IMR-90 (cell line): ENCODE data around the gene PTHLH. TPM values are rescaled to one million over a fixed set of nuclear protein-coding genes. Genes with fewer than 3 reads are reported as not detected.
A peak's percentile ranks its signal among the peaks of the same experiment; 100 is the strongest.

Experiments
- ATAC-seq: fragments of 200-7000 bp; cut with Tn5 transposase; 2 replicates; pipeline ENCODE4 v1.9.1; 2020; ENCODE audit warnings: low read depth, mild to moderate bottlenecking, moderate library complexity
- BruUV-seq: library from RNA; stranded (reverse); fragments of 400-500 nt; replicated peaks from 2 replicates; lab custom pipeline; 2021; lab: Mats Ljungman, UMichigan
- CTCF ChIA-PET: fragments of 300-600 bp; formaldehyde crosslinking; extraction: SDS; loops from one replicate; lab custom pipeline; 2021; ENCODE audit warnings: antibody characterized with exemption; lab: Yijun Ruan, JAX
- POLR2A ChIA-PET: fragments of 300-600 bp; sonication (Branson Sonifier 250); formaldehyde crosslinking; loops from one replicate; lab custom pipeline; 2022; ENCODE audit warnings: antibody characterized with exemption; ENCODE audit not compliant: unreplicated experiment; lab: Charles Lee
- DNase-seq: peaks from one replicate; pipeline ENCODE4 v3.0.0; 2013
- H2AFZ ChIP-seq: replicated peaks from 2 replicates; pipeline ENCODE3; 2013; ENCODE audit warnings: low read length, mild to moderate bottlenecking; ENCODE audit not compliant: poor library complexity
- H2AK5ac ChIP-seq: 2 replicates; pipeline ENCODE4 v1.6.1; 2013; ENCODE audit warnings: low read depth, low read length, inconsistent platforms
- H2AK9ac ChIP-seq: replicated peaks from 2 replicates; pipeline ENCODE3; 2013; ENCODE audit warnings: mild to moderate bottlenecking, low read depth, low read length, moderate library complexity; ENCODE audit not compliant: poor library complexity
- H2BK120ac ChIP-seq: 2 replicates; pipeline ENCODE4 v1.6.1; 2013; ENCODE audit warnings: low read depth, low read length, inconsistent platforms
- H2BK15ac ChIP-seq: 3 replicates; pipeline ENCODE4 v1.6.1; 2013; ENCODE audit warnings: low read depth, low read length, inconsistent platforms
- H2BK20ac ChIP-seq: 2 replicates; pipeline ENCODE4 v1.6.1; 2013; ENCODE audit warnings: low read depth, mild to moderate bottlenecking, inconsistent platforms, low read length, moderate library complexity
- H2BK5ac ChIP-seq: 2 replicates; pipeline ENCODE4 v1.6.1; 2013; ENCODE audit warnings: mild to moderate bottlenecking, low read depth, low read length, inconsistent platforms; ENCODE audit not compliant: poor library complexity, severe bottlenecking
- H3K14ac ChIP-seq: replicated peaks from 2 replicates; pipeline ENCODE4 v1.6.1; 2013; ENCODE audit warnings: low read depth, low read length, inconsistent platforms
- H3K18ac ChIP-seq: 2 replicates; pipeline ENCODE4 v1.6.1; 2013; ENCODE audit warnings: low read depth, low read length, control low read depth
- H3K23ac ChIP-seq: 2 replicates; pipeline ENCODE4 v1.6.1; 2013; ENCODE audit warnings: low read depth, low read length, inconsistent platforms
- H3K27ac ChIP-seq: 2 replicates; pipeline ENCODE4 v1.5.1; 2013; ENCODE audit warnings: mild to moderate bottlenecking, control low read depth, low read length; ENCODE audit not compliant: insufficient read depth
- H3K27me3 ChIP-seq: 2 replicates; pipeline ENCODE4 v1.6.1; 2013; ENCODE audit warnings: low read length; ENCODE audit not compliant: control insufficient read depth, insufficient read depth
- H3K36me3 ChIP-seq: 2 replicates; pipeline ENCODE4 v1.6.1; 2013; ENCODE audit warnings: low read length, mixed read lengths; ENCODE audit not compliant: control insufficient read depth, insufficient read depth
- H3K4ac ChIP-seq: 2 replicates; pipeline ENCODE4 v1.6.1; 2013; ENCODE audit warnings: low read depth, low read length, inconsistent platforms
- H3K4me1 ChIP-seq: 2 replicates; pipeline ENCODE4 v1.6.1; 2013; ENCODE audit warnings: low read length, mixed read lengths; ENCODE audit not compliant: control insufficient read depth, insufficient read depth
- H3K4me2 ChIP-seq: 2 replicates; pipeline ENCODE4 v1.6.1; 2013; ENCODE audit warnings: low read depth, mild to moderate bottlenecking, control low read depth, low read length, moderate library complexity
- H3K4me3 ChIP-seq: 2 replicates; pipeline ENCODE4 v1.5.1; 2013; ENCODE audit warnings: low read depth, mild to moderate bottlenecking, control low read depth, low read length, moderate library complexity; ENCODE audit not compliant: insufficient read depth
- H3K56ac ChIP-seq: 2 replicates; pipeline ENCODE4 v1.6.1; 2013; ENCODE audit warnings: low read length, inconsistent platforms; ENCODE audit not compliant: insufficient read depth; ENCODE audit errors: extremely low read depth
- H3K79me1 ChIP-seq, 2 experiments: 2 replicates each; pipeline ENCODE4 v1.6.1; 2013; ENCODE audit warnings: low read length in 2 of 2, inconsistent platforms in 1 of 2, low read depth in 1 of 2
- H3K9ac ChIP-seq: 2 replicates; pipeline ENCODE4 v1.6.1; 2013; ENCODE audit warnings: low read depth, low read length, control low read depth
- H3K9me1 ChIP-seq: 2 replicates; pipeline ENCODE4 v1.6.1; 2013; ENCODE audit warnings: low read length, inconsistent platforms; ENCODE audit not compliant: insufficient read depth
- H3K9me3 ChIP-seq: 2 replicates; pipeline ENCODE4 v1.6.1; 2013; ENCODE audit warnings: low read length; ENCODE audit not compliant: control insufficient read depth, insufficient read depth
- H4K20me1 ChIP-seq: 2 replicates; pipeline ENCODE4 v1.6.1; 2013; ENCODE audit warnings: low read length, inconsistent platforms; ENCODE audit not compliant: insufficient read depth
- H4K5ac ChIP-seq: 2 replicates; pipeline ENCODE4 v1.6.1; 2013; ENCODE audit warnings: mild to moderate bottlenecking, low read depth, low read length, control low read depth
- H4K8ac ChIP-seq, 2 experiments: 2 replicates each; pipeline ENCODE4 v1.6.1; 2013; ENCODE audit warnings: low read depth in 2 of 2, low read length in 2 of 2, control low read depth in 1 of 2, inconsistent platforms in 1 of 2
- H4K91ac ChIP-seq: 2 replicates; pipeline ENCODE4 v1.6.1; 2013; ENCODE audit warnings: low read depth, low read length, inconsistent platforms; ENCODE audit not compliant: insufficient read depth
- CEBPB ChIP-seq: IDR thresholded peaks from 2 replicates; pipeline ENCODE4 v1.6.1; 2012; ENCODE audit warnings: low read depth, low read length, improper control_type of control experiment
- CHD1 ChIP-seq: IDR thresholded peaks from 2 replicates; pipeline ENCODE4 v1.6.1; 2012; ENCODE audit warnings: low read depth, low read length, improper control_type of control experiment
- CTCF ChIP-seq: conservative IDR thresholded peaks from 2 replicates; pipeline ENCODE4 v1.5.1; 2012; ENCODE audit warnings: mild to moderate bottlenecking, low read depth, low read length, improper control_type of control experiment
- ELK1 ChIP-seq: fragments of 150-350 bp; IDR thresholded peaks from 2 replicates; pipeline ENCODE4 v1.6.1; 2016; ENCODE audit warnings: low read depth, mild to moderate bottlenecking, low read length, moderate library complexity, borderline replicate concordance
- FOS ChIP-seq: fragments of 150-350 bp; IDR thresholded peaks from 2 replicates; pipeline ENCODE4 v1.6.1; 2016; ENCODE audit warnings: low read depth, low read length
- MAFK ChIP-seq: IDR thresholded peaks from 2 replicates; pipeline ENCODE4 v1.6.1; 2012; ENCODE audit warnings: low read depth, low read length, improper control_type of control experiment
- MXI1 ChIP-seq: IDR thresholded peaks from 2 replicates; pipeline ENCODE4 v1.6.1; 2012; ENCODE audit warnings: low read depth, mild to moderate bottlenecking, low read length, moderate library complexity, borderline replicate concordance
- NFE2L2 ChIP-seq: fragments of 150-350 bp; IDR thresholded peaks from 2 replicates; pipeline ENCODE4 v1.6.1; 2016; ENCODE audit warnings: low read depth, mild to moderate bottlenecking, low read length
- POLR2A ChIP-seq: IDR thresholded peaks from 2 replicates; pipeline ENCODE4 v1.6.1; 2012; ENCODE audit warnings: mild to moderate bottlenecking, low read depth, low read length
- RAD21 ChIP-seq: IDR thresholded peaks from 2 replicates; pipeline ENCODE4 v1.6.1; 2012; ENCODE audit warnings: low read length, improper control_type of control experiment
- RCOR1 ChIP-seq: IDR thresholded peaks from 2 replicates; pipeline ENCODE4 v1.6.1; 2012; ENCODE audit warnings: mild to moderate bottlenecking, low read length, improper control_type of control experiment; ENCODE audit not compliant: insufficient replicate concordance
- RFX5 ChIP-seq: IDR thresholded peaks from 2 replicates; pipeline ENCODE4 v1.8.0; 2012; ENCODE audit warnings: low read depth, mild to moderate bottlenecking, low read length, moderate library complexity
- SMC3 ChIP-seq: fragments of 150-350 bp; IDR thresholded peaks from 2 replicates; pipeline ENCODE4 v1.6.1; 2016; ENCODE audit warnings: low read depth, mild to moderate bottlenecking, antibody characterized with exemption, low read length, moderate library complexity
- USF2 ChIP-seq: fragments of 150-350 bp; IDR thresholded peaks from 2 replicates; pipeline ENCODE4 v1.6.1; 2017; ENCODE audit warnings: mild to moderate bottlenecking, antibody characterized with exemption, low read length, low read depth
- WGBS, 2 experiments: methylation state at CpG; one replicate each; pipeline versions ENCODE4 v1.1.5 to v1.1.7; 2013; ENCODE audit warnings: missing lambda C conversion rate in 2 of 2; ENCODE audit not compliant: insufficient read length in 1 of 2; ENCODE audit errors: extremely low coverage in 2 of 2; 5-methylcytosine and 5-hydroxymethylcytosine counted together
- dilution Hi-C: fragments of 300-500 bp; cut with HindIII; formaldehyde crosslinking; loops from one replicate; pipeline ENCODE4 v1.14.3; 2018; ENCODE audit warnings: low sequenced_read_pairs; ENCODE audit not compliant: unreplicated experiment
- in situ Hi-C: fragments of 300-500 bp; cut with MboI; formaldehyde crosslinking; loops from 3 replicates; pipeline ENCODE4 v1.14.3; 2019; ENCODE audit warnings: low sequenced_read_pairs, inconsistent platforms, mixed read lengths
- intact Hi-C: fragments of 100-400 bp; cut with micrococcal nuclease; formaldehyde crosslinking; loops from 2 replicates; pipeline ENCODE4 v1.10.0; 2022
- polyA plus RNA-seq, 3 experiments: library from polyadenylated mRNA; depleted of rRNA; stranded (reverse); fragments of >200 nt; gene quantifications; 2 replicates each; pipeline ENCODE4 v1.2.3, GENCODE V29; 2012; ENCODE audit warnings: low replicate concordance in 1 of 3
- total RNA-seq: library from RNA; depleted of rRNA; stranded (reverse); fragments of >200 nt; gene quantifications from 2 replicates; pipeline ENCODE4 v1.2.3, GENCODE V29; 2012

PTHLH gene
- total and polyA plus RNA-seq, 2 of the 4 experiments (the other 2 are of a cell fraction): 0.36 to 1.3 TPM

- in situ Hi-C loops: no loop called here
- Histone ChIP-seq H3K18ac (no peak overlapping the region), H2BK15ac (no peak overlapping the region), H3K14ac (no peak overlapping the region), H2AFZ (no peak overlapping the region), H3K4me1 (no peaks in the 10 kb centered on the region), H4K20me1 (no peaks in the 10 kb centered on the region), H3K27me3 (no peaks in the 10 kb centered on the region), H3K79me1 (no peaks in the 10 kb centered on the region), H3K27ac (no peak overlapping the region), H2AK9ac (no peak overlapping the region), H3K4me3 (no peak overlapping the region), H4K8ac (no peak overlapping the region), H3K9ac (no peak overlapping the region), H3K4ac (no peak overlapping the region), H2AK5ac (no peak overlapping the region), H3K9me3 (no peaks in the 10 kb centered on the region), H3K36me3 (no peaks in the 10 kb centered on the region), H2BK5ac (no peak overlapping the region), H3K56ac (no peak overlapping the region), H4K91ac (no peak overlapping the region), H3K23ac (no peak overlapping the region), H3K4me2 (no peak overlapping the region), H3K9me1 (no peaks in the 10 kb centered on the region), H2BK20ac (no peak overlapping the region), H4K5ac (no peak overlapping the region), H2BK120ac (no peak overlapping the region)
- 0 out of 2 replicates have a peak, but pooled peaks have one; percentile 35 for ATAC-seq
- TF ChIP-seq CEBPB: no peak
- no peak for TF ChIP-seq NFE2L2
- TF ChIP-seq CHD1: no peak
- no peak for TF ChIP-seq SMC3
- no peak for TF ChIP-seq RAD21
- no peak for TF ChIP-seq CTCF
- TF ChIP-seq USF2: no peak
- TF ChIP-seq POLR2A: no peak
- no peak for TF ChIP-seq MXI1
- TF ChIP-seq ELK1: no peak
- TF ChIP-seq RFX5: no peak
- no peak for TF ChIP-seq MAFK
- no peak for TF ChIP-seq RCOR1
- TF ChIP-seq FOS: no peak
- DNase-seq: peak; percentile 42
- ChIA-PET POLR2A (no interaction called here), CTCF (no interaction called here)
- dilution Hi-C loops: no loop called here
- BruUV-seq: no TSS peak
- no CpG with 5 or more reads among the region's 2 CpGs for WGBS, 2 experiments
- intact Hi-C loops: no loop called here
These were observed 16.2 kb upstream of the PTHLH start for GRCh38 chr12:27988594-27989233.
